GM19193 (cell line): ENCODE data around the gene GRK2.

Experiments
- POLR2A ChIP-seq: IDR thresholded peaks from 4 replicates; pipeline ENCODE4 v1.6.1; 2011; ENCODE audit not compliant: insufficient read depth, insufficient read length; ENCODE audit errors: extremely low read depth

Gene GRK2

DNA sequence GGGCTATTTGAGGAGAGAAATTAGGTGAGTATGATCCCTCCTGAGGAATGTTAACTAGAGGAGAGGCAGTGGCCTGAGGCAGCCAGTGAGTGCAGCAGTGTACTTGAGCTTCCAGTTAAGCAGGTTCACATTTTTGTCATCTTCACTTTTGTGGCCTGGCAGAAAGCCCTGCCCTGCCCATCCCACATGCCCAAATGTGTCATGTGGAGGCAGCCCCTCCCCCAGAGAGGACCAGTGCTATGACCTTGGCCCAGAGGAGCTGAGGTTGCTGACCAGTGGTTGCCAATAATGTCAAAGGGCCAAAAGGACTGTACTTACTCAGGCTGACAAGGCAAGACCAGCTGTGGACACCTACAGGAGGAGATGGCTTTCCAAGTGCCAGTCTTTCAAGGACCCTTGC, 17.6 kb upstream of the GRK2 start:
- TF ChIP-seq POLR2A, result no peak

DNA sequence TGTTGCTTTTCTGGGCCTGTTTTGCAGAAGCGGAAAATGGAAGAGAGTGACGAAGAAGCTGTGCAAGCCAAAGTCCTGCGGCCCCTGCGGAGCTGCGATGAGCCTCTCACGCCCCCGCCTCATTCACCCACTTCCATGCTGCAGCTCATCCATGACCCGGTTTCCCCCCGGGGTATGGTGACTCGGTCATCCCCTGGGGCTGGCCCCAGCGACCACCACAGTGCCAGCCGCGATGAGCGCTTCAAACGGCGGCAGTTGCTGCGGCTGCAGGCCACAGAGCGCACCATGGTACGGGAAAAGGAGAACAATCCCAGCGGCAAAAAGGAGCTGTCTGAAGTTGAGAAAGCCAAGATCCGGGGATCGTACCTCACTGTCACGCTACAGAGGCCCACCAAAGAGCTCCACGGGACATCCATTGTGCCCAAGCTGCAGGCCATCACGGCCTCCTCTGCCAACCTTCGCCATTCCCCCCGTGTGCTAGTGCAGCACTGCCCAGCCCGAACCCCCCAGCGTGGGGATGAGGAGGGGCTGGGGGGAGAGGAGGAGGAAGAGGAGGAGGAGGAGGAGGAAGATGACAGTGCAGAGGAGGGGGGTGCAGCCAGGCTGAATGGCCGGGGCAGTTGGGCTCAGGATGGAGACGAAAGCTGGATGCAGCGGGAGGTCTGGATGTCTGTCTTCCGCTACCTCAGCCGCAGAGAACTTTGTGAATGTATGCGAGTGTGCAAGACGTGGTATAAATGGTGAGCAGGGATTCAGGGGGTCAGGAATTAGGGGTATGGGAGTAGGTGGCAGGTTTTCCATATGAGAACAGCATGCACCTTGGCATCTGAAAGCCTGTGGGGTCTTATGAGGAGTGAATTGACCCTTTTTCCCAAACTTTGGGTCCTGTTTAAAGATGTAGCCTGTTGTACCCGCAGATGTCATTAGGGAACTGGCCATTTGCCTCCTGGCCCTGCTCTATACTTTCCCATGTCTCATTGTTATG, 15.9 kb upstream of the GRK2 start:
- TF ChIP-seq POLR2A, result no peak

DNA sequence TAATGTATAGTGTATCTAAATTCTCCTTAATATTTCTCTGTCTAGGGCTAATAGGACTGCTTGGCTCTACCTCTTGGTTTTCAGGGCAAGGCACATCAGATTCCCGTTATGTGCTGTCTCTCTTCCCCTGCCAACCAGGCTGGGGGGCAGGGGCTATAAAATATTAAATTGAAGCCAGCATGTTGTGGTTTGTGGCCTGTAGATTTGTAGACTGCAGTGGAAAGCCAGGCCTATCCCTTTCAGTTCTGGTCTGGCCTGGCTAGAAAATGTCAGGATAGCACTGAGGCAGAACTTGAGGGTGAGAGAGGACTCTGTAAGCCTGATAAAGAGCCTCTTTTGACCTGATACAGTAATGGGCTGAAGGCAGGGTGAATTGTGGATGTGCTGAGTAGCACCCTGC, 14.4 kb upstream of the GRK2 start:
- TF ChIP-seq POLR2A, result no peak

DNA sequence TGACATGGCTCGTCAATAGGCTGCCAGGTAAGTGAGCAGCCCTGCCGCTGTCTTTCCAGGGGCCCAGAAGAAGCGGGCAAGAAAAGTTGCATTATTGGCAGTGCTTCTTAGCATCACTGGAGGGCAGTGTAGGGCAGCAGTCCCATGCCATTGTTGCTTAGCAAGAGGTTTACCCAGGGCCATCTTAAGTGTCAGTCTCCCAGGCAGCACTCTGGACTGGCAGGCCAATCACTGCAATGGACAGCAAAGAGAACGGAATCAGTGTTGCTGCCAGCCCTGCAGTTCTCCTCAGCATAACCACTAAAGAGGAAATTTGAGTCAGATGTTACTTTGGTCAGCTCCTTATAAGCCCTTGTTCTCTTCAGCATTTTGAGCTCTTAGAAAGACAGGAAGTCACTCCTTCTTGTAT, 13.4 kb upstream of the GRK2 start:
- no peak for TF ChIP-seq POLR2A

DNA sequence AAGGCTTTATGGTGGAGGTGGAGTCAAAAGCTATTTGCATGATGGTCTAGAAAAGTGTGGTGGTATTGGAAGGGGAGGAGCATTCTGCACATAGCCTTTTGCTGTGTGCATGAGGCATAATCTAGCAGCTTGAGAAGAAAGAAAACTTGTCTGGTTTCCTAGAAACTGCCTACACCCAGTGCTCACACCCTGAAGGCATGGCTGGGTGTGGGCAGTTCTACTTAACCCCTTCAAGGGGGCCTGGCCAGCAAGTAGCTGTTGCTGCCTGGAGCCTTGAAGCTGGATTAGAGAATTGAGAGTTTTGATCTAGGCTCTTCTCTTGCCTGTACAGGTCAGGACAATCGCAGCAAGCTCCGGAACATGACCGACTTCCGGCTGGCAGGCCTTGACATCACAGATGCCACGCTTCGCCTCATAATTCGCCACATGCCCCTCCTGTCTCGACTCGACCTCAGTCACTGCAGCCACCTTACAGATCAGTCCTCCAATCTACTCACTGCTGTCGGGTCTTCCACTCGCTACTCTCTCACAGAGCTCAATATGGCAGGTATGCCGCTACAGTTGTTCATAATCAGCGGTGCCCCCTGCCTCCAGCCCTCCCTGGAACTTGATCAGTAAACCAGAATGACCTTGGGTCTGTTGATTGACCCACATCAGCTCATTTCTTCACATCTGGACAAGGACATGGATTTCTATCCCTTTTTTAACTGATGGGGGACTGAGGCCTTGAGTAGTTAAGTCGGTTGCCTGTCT, 12.2 kb upstream of the GRK2 start:
- TF ChIP-seq POLR2A, result peak; percentile 21

DNA sequence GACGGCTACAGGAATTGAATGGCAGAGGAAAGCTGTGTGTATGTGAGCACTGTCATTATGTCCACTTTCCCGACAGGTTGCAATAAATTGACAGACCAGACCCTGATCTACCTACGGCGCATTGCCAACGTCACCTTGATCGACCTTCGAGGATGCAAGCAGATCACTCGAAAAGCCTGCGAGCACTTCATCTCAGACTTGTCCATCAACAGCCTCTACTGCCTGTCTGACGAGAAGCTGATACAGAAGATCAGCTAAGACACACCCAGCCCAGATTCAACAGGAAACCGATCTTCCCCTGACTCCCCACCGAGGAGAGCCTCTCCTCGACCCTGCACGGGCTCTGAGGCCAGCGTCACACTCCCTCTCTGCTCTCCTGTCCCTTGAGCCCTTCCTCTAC, 11.5 kb upstream of the GRK2 start:
- TF ChIP-seq POLR2A, result no peak

DNA sequence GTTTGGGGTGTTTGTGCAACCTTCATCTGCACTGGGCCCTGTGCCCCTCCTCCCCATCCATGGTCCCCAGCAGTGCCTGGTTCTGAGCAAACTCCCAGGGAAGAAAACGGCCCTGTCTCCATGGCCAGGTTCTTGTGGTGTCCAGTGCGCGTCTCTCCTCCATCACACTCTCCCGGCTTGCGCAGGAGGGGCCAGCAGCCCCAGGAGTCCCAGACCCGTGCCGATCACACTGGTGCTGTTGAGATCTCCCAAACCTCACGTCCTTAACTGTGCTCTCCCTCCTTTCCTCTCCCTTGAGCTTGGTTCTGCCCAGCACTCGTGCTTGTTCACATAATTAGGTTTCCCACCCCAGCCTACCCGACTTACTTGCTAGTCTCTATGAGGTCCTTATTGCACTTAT, 10.9 kb upstream of the GRK2 start:
- TF ChIP-seq POLR2A, result no peak

DNA sequence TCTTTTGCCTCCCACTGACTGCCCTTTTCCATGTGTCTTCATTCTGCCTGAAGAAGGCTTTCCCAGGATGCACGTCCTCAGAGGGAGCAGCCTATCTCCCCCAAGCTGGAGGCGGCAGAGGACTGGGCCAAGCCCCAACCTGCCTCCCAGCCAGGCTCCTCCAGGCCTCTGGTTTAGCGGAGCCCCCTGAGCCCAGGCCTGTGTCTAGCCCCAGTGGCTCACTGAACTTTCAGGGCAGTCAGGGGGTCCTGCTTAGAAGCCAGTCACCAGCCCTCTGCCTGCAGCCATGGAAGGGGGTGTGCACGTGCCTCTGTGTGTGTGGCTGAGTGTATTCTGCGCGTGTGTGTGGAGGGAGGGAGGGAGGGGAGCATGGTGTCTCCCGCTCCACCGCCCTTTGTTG, 10.4 kb upstream of the GRK2 start:
- no peak for TF ChIP-seq POLR2A

DNA sequence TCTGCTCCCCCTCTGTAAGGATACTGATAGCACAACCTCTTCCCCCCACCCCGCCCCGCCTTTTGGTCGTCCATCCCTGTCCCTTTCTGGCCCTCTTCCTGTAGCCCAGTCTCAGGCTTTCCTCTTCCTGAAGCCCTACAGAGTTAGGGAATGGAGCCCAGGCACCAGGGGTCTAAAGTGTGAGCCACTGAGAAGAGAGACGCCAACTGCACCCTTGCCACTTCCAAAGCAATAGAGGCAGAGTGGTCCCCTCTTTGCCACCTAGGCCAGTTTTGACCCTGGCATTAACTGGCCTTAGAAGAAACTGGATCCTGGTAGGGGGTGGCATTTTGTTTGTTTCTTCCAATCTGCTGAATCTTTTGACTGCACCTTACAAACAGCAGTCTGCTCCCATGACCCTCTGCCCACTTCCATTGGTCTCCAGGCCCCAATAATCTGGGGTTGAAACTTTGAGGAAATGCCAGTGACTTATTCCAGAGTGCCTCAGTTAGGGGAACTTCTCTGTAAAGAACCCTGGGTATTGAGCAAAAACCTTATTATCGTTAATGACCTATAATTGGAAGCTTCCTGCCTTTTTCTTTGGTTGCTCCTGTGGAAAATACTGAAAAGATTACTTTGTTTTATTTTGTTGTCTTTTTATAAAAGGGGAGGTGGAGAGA, 9.7 kb upstream of the GRK2 start:
- TF ChIP-seq POLR2A, result peak; percentile 23

DNA sequence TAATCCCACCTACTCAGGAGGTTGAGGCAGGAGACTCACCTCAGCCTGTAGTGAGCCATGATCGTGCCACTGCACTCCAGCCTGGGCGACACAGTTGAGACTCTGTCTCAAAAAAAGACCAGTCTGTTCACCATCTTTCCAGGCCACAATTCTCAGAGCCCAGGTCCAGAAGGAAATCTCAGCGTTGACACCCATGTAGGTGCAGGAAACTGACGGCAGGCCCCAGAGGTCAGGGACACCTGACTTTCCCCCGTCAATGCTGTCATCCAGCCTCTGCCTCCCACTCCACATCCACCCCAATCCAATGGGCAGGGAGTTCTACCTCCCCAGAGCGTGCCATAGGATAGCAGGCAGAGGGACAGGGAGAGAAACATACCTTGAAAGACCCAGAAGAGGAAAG, 5.9 kb upstream of the GRK2 start:
- TF ChIP-seq POLR2A, result no peak

DNA sequence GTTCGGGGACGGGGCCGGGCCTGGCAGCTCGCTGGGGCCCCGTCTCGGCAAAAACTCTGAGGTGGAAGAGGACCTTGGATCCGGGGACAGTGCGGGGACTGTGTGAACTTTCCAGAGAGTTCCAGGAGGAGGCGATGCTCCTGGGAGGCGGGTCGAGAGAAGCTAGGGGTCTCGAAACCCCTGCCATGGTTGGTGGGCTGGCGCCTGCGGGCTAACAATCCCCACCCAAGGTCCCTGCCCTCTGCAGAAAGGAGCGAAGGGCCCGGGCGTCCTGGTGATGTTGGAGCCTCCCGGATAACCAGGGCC, 4.7 kb upstream of the GRK2 start:
- TF ChIP-seq POLR2A, result no peak

DNA sequence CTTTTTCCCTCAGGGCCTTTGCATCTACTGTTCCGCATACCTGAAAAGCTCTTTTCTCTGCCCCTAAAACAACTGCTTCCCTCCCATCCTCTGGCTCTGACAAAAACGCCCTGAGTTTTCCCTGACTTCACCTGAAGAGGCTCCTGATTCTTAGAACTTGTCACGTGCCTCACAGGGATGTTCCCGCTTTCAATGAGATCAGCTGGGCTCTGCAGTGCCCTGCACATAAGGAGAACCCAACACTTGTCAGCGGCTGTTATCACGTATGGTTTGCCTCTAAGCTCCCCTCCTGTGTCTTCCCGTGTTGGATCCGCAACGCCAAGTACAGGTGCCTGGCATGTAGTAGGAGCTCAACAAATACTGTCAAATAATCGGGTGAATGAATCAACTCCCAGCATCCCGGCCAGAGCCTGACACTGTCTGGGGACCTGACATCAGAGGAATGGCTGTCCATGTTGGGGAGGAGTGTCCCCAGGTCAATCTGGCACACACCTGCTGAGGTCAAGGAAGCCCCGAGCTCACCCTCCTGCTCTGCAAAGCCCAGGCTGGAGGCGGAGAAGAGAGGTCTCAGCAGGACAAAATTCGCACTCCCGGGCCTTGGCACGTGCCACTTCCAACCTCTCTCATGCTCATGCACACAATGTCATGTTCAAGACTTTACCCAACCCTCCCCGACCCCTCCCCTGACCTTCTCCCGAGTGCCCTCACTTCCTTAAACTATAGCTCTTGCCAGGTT, 4.2 kb upstream of the GRK2 start:
- TF ChIP-seq POLR2A, result no peak

DNA sequence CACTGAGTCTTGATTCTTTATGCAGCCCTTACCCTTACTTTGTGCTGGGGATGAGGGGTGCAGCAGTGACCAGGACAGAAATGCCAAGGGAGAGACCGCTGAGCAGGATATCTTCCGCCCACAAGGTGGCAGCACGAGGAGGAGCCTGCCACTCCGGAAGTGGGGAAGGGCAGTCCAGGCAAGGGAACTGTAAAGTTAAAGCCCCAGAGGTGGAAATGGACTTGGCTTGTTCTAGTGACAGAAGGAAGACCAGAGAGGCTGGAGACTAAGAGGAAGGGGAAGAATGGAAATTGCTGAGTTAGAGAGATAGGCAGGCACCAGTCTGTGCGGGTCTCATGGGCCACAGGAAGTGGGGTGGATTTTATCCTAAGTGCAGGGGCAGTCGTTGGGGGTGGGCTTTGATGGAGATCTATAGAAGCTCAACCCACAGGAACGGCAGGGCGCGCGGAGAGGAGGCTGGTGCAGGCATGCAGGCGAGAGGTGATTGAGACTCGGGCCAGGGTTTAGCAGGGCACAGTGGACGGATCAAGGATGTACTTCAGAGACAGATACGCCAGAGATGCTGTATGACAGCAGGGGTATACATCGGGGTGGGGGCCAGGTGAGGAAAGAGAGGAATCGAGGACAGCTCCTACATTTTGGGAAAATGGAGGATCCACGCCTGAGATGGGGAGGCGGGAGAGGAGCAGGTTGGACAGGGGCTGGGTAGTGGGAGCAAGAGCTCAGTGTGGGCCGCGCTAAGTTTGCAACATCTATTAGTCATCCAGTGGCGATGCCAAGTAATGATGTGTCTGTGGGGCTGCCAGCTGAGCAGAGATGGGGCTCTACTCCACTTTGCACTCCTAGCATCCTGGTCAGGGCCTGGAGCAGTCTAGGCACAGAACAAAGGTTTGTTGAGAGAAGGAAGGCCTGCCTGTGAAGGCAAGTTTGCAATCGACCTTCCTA, 3.3 kb upstream of the GRK2 start:
- TF ChIP-seq POLR2A, result peak; percentile 26

DNA sequence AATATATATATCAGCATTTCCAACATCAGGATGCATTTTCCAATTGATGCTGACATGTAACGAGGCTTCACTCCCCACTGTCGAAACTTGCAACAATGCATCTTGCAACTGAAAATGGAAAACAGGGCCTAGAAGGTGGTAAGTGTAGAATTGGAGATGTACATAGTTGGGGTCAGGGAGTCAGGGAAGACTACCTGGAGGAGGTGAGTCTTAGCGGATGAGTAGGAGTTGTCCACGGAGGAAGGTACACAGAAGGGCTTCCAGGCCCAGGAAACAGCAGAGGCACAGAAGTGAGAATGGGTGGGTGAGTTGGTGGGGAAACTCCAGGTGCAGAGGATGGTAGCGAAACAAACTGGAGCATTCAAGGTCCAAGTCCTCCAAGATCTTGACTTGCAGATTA, 2.0 kb upstream of the GRK2 start:
- TF ChIP-seq POLR2A, result no peak
